PFSK-1 (cell line): ENCODE data around the gene GRK4.

Experiments
- FOXP2 ChIP-seq: optimal IDR thresholded peaks from 2 replicates; pipeline ENCODE3; 2011; ENCODE audit warnings: borderline replicate concordance, control low read depth, inconsistent platforms; ENCODE audit not compliant: insufficient read depth; ENCODE audit errors: extremely low read length, extremely low read depth
- POLR2AphosphoS5 ChIP-seq: IDR thresholded peaks from 2 replicates; pipeline ENCODE4 v1.6.1; 2012; ENCODE audit warnings: low read depth, mild to moderate bottlenecking, control low read depth, low read length, moderate library complexity
- REST ChIP-seq, 2 experiments: IDR thresholded peaks; 2 replicates each; pipeline versions ENCODE4 v1.6.1 to v1.8.0; 2011 to 2012; ENCODE audit warnings: low read depth in 2 of 2, low read length in 2 of 2, control low read depth in 1 of 2, inconsistent platforms in 1 of 2, mild to moderate bottlenecking in 1 of 2, moderate library complexity in 1 of 2; ENCODE audit not compliant: insufficient read depth in 1 of 2
- SIN3A ChIP-seq: IDR thresholded peaks from 2 replicates; pipeline ENCODE4 v1.6.1; 2012; ENCODE audit warnings: mild to moderate bottlenecking, low read length, moderate library complexity, borderline replicate concordance; ENCODE audit not compliant: insufficient read depth
- TAF1 ChIP-seq: IDR thresholded peaks from 2 replicates; pipeline ENCODE4 v1.6.1; 2012; ENCODE audit warnings: low read length, control low read depth, borderline replicate concordance; ENCODE audit not compliant: insufficient read depth

The GRK4 gene

GRCh38 chr4:2930135-2930757, 33.1 kb upstream of the GRK4 start:
- TF ChIP-seq REST (IDR thresholded peaks at IDR 0.05; ENCODE audit: insufficient read depth in 1 of 2, low read depth in 2 of 2, low read length in 2 of 2) (no peak), POLR2AphosphoS5 (0 out of 2 replicates have a peak, but pooled peaks have one; percentile 13)

- TF ChIP-seq FOXP2: no peak
- no peak for TF ChIP-seq TAF1
- TF ChIP-seq REST (IDR thresholded peaks at IDR 0.05; ENCODE audit: insufficient read depth in 1 of 2, low read depth in 2 of 2, low read length in 2 of 2): no peak
- TF ChIP-seq SIN3A: no peak
- TF ChIP-seq POLR2AphosphoS5: no peak
These were observed 32.4 kb upstream of the GRK4 start for GRCh38 chr4:2930758-2931511.

GRCh38 chr4:2931512-2932301, 31.7 kb upstream of the GRK4 start:
- TF ChIP-seq POLR2AphosphoS5 (no peak; the same call in 1 of the 2 replicates), SIN3A (no peak), REST (IDR thresholded peaks at IDR 0.05; ENCODE audit: insufficient read depth in 1 of 2, low read depth in 2 of 2, low read length in 2 of 2) (no peak), TAF1 (no peak), FOXP2 (no peak)

DNA sequence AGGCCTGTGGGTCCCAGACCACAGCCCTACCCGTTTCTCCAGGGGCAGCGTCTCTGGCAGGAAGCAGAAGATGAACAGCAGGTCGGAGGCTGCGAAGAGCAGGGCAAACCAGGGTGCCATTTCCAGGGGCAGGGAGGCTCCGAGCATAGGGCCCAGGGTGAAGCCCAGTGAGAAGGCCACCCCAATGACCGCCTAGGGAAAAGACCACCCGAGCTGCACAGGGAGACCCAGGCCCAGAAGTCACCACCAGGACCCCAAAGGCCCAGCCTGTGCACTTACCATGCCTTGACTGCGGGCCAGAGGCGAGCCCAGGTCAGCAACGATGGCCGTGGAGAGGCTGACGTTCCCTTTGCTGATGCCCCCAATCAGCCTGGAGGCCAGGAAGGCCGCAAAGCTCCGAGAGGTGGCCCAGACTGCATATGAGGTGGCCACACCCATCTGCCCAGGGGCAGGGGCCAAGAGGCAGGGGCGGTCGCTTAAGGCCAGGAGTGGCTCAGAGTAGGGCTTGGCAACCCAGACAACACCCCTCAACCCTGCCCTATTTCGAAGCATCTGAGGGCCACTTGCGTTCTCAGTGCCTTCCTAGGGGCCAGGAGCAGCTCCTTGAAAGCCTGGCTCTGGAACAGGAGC, 30.9 kb upstream of the GRK4 start:
- TF ChIP-seq POLR2AphosphoS5 (no peak), FOXP2 (no peak), SIN3A (no peak), REST (IDR thresholded peaks at IDR 0.05; ENCODE audit: insufficient read depth in 1 of 2, low read depth in 2 of 2, low read length in 2 of 2) (no peak), TAF1 (no peak)
